Fibroblast of lung (primary cell): ENCODE results near the gene ITGAE. TPM values are rescaled to one million over a fixed set of nuclear protein-coding genes. Genes with fewer than 3 reads are reported as not detected.

Source experiments
- DNase-seq, 2 donors: peaks; one replicate each; pipeline versions ENCODE4 v3.0.0 to v3.0.0-alpha.2; 2010; ENCODE audit warnings: low read depth in 2 of 2
- H2AFZ ChIP-seq: 2 replicates; pipeline ENCODE4 v1.5.1; 2012; ENCODE audit warnings: low read length, control low read depth, inconsistent platforms
- H3K27ac ChIP-seq: 2 replicates; pipeline ENCODE4 v1.5.1; 2011; ENCODE audit warnings: low read length, control low read depth; ENCODE audit not compliant: insufficient read depth
- H3K27me3 ChIP-seq: 2 replicates; pipeline ENCODE4 v1.5.1; 2011; ENCODE audit warnings: mild to moderate bottlenecking, low read length; ENCODE audit not compliant: control insufficient read depth, insufficient read depth
- H3K36me3 ChIP-seq: 2 replicates; pipeline ENCODE4 v1.5.1; 2011; ENCODE audit warnings: low read length; ENCODE audit not compliant: control insufficient read depth, insufficient read depth
- H3K4me1 ChIP-seq: 2 replicates; pipeline ENCODE4 v1.5.1; 2011; ENCODE audit warnings: low read length; ENCODE audit not compliant: control insufficient read depth, insufficient read depth; ENCODE audit errors: extremely low read depth
- H3K4me2 ChIP-seq: 2 replicates; pipeline ENCODE4 v1.5.1; 2011; ENCODE audit warnings: low read length, control low read depth; ENCODE audit not compliant: insufficient read depth; ENCODE audit errors: extremely low read depth
- H3K4me3 ChIP-seq, 4 experiments: fragments of 200-600 bp in 1 of 4; sonication (generic) in 1 of 4; replicated peaks in 1 of 4; 2 replicates each; pipeline ENCODE4 v1.5.1; 2011 to 2016; ENCODE audit warnings: low read length in 4 of 4, low read depth in 3 of 4, mild to moderate bottlenecking in 3 of 4, control low read depth in 2 of 4, inconsistent platforms in 1 of 4, mixed read lengths in 1 of 4; ENCODE audit not compliant: insufficient read depth in 1 of 4; ENCODE audit errors: control extremely low read depth in 1 of 4
- H3K79me2 ChIP-seq: 2 replicates; pipeline ENCODE4 v1.5.1; 2012; ENCODE audit warnings: mild to moderate bottlenecking, low read length, inconsistent platforms; ENCODE audit not compliant: control insufficient read depth, insufficient read depth
- H3K9ac ChIP-seq: 2 replicates; pipeline ENCODE4 v1.5.1; 2011; ENCODE audit warnings: mild to moderate bottlenecking, low read length, control low read depth; ENCODE audit not compliant: insufficient read depth
- H3K9me3 ChIP-seq: 2 replicates; pipeline ENCODE4 v1.5.1; 2012; ENCODE audit warnings: low read depth, low read length; ENCODE audit not compliant: control insufficient read depth, insufficient read depth
- H4K20me1 ChIP-seq: 2 replicates; pipeline ENCODE4 v1.5.1; 2011; ENCODE audit warnings: low read length; ENCODE audit not compliant: control insufficient read depth, insufficient read depth; ENCODE audit errors: extremely low read depth
- CTCF ChIP-seq, 2 donors: IDR thresholded peaks in 1 of 2; conservative IDR thresholded peaks in 1 of 2; 1 replicate in 1 of 2; 2 replicates in 1 of 2; pipeline ENCODE4 v1.5.1; 2011 to 2012; ENCODE audit warnings: low read length in 2 of 2, control low read depth in 1 of 2, inconsistent platforms in 1 of 2, low read depth in 1 of 2, mild to moderate bottlenecking in 1 of 2
- EZH2 ChIP-seq: IDR thresholded peaks from 2 replicates; pipeline ENCODE4 v1.5.1; 2012; ENCODE audit warnings: low read length, control low read depth, mild to moderate bottlenecking; ENCODE audit errors: missing control alignments
- polyA plus RNA-seq, 2 donors: library from polyadenylated mRNA; depleted of rRNA in 1 of 2; stranded (reverse) in 1 of 2; unstranded in 1 of 2; fragments of >200 nt; gene quantifications; 2 replicates each; pipeline ENCODE4 v1.2.1, GENCODE V29; 2011 to 2012; ENCODE audit warnings: missing spikeins in 1 of 2
- total RNA-seq: library from RNA; depleted of rRNA; stranded (reverse); fragments of >200 nt; gene quantifications from 2 replicates; pipeline ENCODE4 v1.2.1, GENCODE V29; 2014

The ITGAE gene
- total and polyA plus RNA-seq, 2 donors (not counting 1 experiment from before 2014, with no cell fraction given), result 29.7 to 72.5 TPM

- H3K4me3 ChIP-seq, result no peak overlapping the region
- no peak overlapping the region for H3K4me2 ChIP-seq
- H3K36me3 ChIP-seq, result no peaks in the 10 kb centered on the region
- no peaks in the 10 kb centered on the region for H4K20me1 ChIP-seq
- no peaks in the 10 kb centered on the region for H3K79me2 ChIP-seq
- H3K27me3 ChIP-seq, result peaks cover 2% of the 10 kb centered on the region
- TF ChIP-seq CTCF (conservative IDR thresholded peaks at IDR 0.05 in 1 of 2, IDR thresholded peaks at IDR 0.05 in 1 of 2; ENCODE audit: low read depth in 1 of 2, low read length in 2 of 2) (no peak), EZH2 (no peak)
- H3K9ac ChIP-seq, result no peak overlapping the region
- H3K4me1 ChIP-seq, result no peaks in the 10 kb centered on the region
- H3K27ac ChIP-seq, result no peak overlapping the region
- H2AFZ ChIP-seq, result no peak overlapping the region
- peak in 1 of 2 donors; percentile 28 for DNase-seq
- no peaks in the 10 kb centered on the region for H3K9me3 ChIP-seq
Observed at GRCh38 chr17:3763777-3764170, 37.2 kb downstream of the ITGAE start.

- no peaks in the 10 kb centered on the region for H3K79me2 ChIP-seq
- no peak overlapping the region for H2AFZ ChIP-seq
- H3K27ac ChIP-seq, result no peak overlapping the region
Observed at GRCh38 chr17:3762922-3763776, 37.8 kb downstream of the ITGAE start.

More at GRCh38 chr17:3762922-3763776, 37.8 kb downstream of the ITGAE start:
- H3K4me3 ChIP-seq, result no peak overlapping the region
- no peaks in the 10 kb centered on the region for H3K36me3 ChIP-seq
- H3K4me1 ChIP-seq, result no peaks in the 10 kb centered on the region
- no peak overlapping the region for H3K9ac ChIP-seq
- TF ChIP-seq EZH2 (no peak), CTCF (conservative IDR thresholded peaks at IDR 0.05 in 1 of 2, IDR thresholded peaks at IDR 0.05 in 1 of 2; ENCODE audit: low read depth in 1 of 2, low read length in 2 of 2) (no peak)
- no peak overlapping the region for H3K4me2 ChIP-seq
- H3K27me3 ChIP-seq, result peaks cover 2% of the 10 kb centered on the region
- no peaks in the 10 kb centered on the region for H4K20me1 ChIP-seq
- no peaks in the 10 kb centered on the region for H3K9me3 ChIP-seq
- no peak for DNase-seq
